Left hindlimb (tissue), 1 donor: ENCODE data around the gene LDHAL6B.

Experiments
- DNase-seq: peaks from one replicate; pipeline ENCODE4 v3.0.0-alpha.2; 2018

Gene LDHAL6B

DNA sequence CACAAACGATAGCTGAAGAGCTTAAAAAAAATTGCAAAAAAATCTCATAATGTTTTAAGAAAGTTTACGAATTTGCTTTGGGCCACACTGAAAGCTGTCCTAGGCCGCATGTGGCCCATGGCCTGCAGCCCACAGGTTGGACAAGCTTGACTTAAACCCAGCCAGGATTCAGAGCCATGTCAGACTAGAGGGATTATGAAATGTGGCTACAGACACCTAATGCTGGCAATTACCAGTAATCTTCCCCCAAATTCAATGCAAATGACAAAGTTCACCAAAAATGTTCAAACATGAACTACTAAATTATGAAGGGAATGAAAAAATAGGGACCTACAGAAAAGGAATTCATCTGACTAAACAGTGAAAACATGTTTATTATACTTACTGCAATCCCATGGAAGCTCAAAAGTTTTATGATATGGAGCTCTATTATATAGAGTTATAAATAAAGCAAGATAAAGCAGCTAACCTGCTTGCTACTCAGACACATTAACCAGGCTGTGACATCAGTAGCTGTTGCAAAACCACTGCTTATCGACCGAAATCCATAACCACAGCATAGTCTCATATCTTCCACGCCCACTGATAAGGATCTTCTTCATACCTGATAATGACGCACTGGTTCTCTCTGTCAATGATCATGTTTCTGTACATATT is 49.2 kb downstream of the LDHAL6B start:
- no peak for DNase-seq

DNA sequence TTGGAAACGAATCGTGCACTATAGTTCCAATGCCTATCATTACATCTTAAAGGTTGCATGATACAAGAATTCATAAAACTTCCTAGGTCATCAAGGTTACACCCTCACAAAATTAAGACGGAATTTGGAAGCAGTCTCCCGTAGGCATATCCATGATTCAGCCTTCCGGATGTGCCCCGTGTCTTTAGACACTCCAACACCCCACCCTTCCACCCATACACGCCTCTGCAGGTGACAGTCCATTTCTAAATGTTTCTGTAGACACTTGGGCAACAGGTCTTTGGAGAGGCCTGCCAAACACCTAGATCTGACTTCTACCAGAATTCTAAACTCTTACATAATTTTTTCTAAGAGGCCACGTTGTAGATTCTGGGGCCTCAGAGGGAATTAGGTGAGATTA is 49.8 kb downstream of the LDHAL6B start:
- DNase-seq, result no peak

DNA sequence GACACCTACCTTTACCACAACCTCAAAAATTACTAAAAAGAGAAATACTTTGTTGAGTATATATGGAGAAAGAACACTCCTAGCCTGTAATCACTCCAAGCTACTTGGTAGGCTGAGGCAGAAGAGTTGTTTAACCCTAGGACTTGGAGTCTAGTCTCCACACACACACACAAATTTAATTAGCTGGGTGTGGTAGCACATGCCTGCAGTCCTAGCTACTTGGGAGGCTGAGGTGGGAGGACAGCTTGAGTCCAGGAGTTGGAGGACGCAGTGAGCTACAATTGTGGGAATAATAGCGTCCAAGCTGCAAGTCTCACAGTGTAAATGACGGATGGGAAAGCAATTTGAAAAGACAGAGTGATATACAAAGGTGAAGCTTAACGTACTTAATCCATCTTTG is 50.5 kb downstream of the LDHAL6B start:
- no peak for DNase-seq
